MM.1S (cell line): ENCODE measurements around the gene PADI1.

ENCODE experiments used
- DNase-seq: peaks from one replicate; pipeline ENCODE4 v3.0.0-alpha.2; 2015
- H2AFZ ChIP-seq: fragments of 300-600 bp; sonication (generic); 2 replicates; pipeline ENCODE4 v1.6.0; 2016; ENCODE audit warnings: antibody characterized with exemption, low read length
- H3F3A ChIP-seq: fragments of 300-600 bp; sonication (generic); 2 replicates; pipeline ENCODE4 v1.6.1; 2016; ENCODE audit warnings: mild to moderate bottlenecking, antibody characterized with exemption, low read length, moderate library complexity, mixed read lengths; ENCODE audit not compliant: insufficient read depth
- H3K27ac ChIP-seq: fragments of 300-600 bp; sonication (generic); 2 replicates; pipeline ENCODE4 v1.5.1; 2016; ENCODE audit warnings: mild to moderate bottlenecking, low read length
- H3K27me3 ChIP-seq: fragments of 300-600 bp; sonication (generic); replicated peaks from 2 replicates; pipeline ENCODE4 v1.6.0; 2016; ENCODE audit warnings: low read length; ENCODE audit not compliant: insufficient read depth
- H3K36me3 ChIP-seq: fragments of 300-600 bp; sonication (generic); replicated peaks from 2 replicates; pipeline ENCODE4 v1.6.1; 2016; ENCODE audit warnings: mild to moderate bottlenecking, low read length, mixed read lengths; ENCODE audit not compliant: insufficient read depth
- H3K4me1 ChIP-seq: fragments of 300-600 bp; sonication (generic); 2 replicates; pipeline ENCODE4 v1.6.1; 2016; ENCODE audit warnings: low read length, mixed read lengths
- H3K4me2 ChIP-seq: fragments of 300-600 bp; sonication (generic); 2 replicates; pipeline ENCODE4 v1.6.0; 2016; ENCODE audit warnings: low read depth, low read length
- H3K4me3 ChIP-seq: fragments of 300-600 bp; sonication (generic); 2 replicates; pipeline ENCODE4 v1.5.1; 2016; ENCODE audit warnings: low read length, mixed read lengths
- H3K79me2 ChIP-seq: fragments of 300-600 bp; sonication (generic); 2 replicates; pipeline ENCODE4 v1.6.1; 2016; ENCODE audit warnings: mixed run types, low read length, mixed read lengths
- H3K9ac ChIP-seq: fragments of 300-600 bp; sonication (generic); 2 replicates; pipeline ENCODE4 v1.6.1; 2016; ENCODE audit warnings: low read length, mixed read lengths
- H3K9me2 ChIP-seq: fragments of 300-600 bp; sonication (generic); replicated peaks from 2 replicates; pipeline ENCODE4 v1.6.1; 2016; ENCODE audit warnings: mild to moderate bottlenecking, low read length, mixed read lengths; ENCODE audit not compliant: insufficient read depth
- H3K9me3 ChIP-seq: fragments of 300-600 bp; sonication (generic); replicated peaks from 2 replicates; pipeline ENCODE4 v1.6.1; 2016; ENCODE audit warnings: mild to moderate bottlenecking, low read length, mixed read lengths; ENCODE audit not compliant: insufficient read depth
- H4K20me1 ChIP-seq: fragments of 300-600 bp; sonication (generic); 2 replicates; pipeline ENCODE4 v1.6.1; 2016; ENCODE audit warnings: mild to moderate bottlenecking, low read length, moderate library complexity, mixed read lengths; ENCODE audit not compliant: insufficient read depth
- CTCF ChIP-seq: fragments of 300-600 bp; sonication (generic); IDR thresholded peaks from 2 replicates; pipeline ENCODE4 v1.5.1; 2016; ENCODE audit warnings: antibody characterized with exemption, low read length, mixed read lengths
- EZH2 ChIP-seq: fragments of 300-600 bp; sonication (generic); optimal IDR thresholded peaks from 2 replicates; pipeline ENCODE3; 2017; ENCODE audit warnings: low read depth, mild to moderate bottlenecking, antibody characterized with exemption, low read length, mixed read lengths
- EZH2phosphoT487 ChIP-seq: fragments of 300-600 bp; sonication (generic); IDR thresholded peaks from 2 replicates; pipeline ENCODE4 v1.6.1; 2018; ENCODE audit warnings: antibody characterized with exemption, low read length

PADI1 gene

DNA sequence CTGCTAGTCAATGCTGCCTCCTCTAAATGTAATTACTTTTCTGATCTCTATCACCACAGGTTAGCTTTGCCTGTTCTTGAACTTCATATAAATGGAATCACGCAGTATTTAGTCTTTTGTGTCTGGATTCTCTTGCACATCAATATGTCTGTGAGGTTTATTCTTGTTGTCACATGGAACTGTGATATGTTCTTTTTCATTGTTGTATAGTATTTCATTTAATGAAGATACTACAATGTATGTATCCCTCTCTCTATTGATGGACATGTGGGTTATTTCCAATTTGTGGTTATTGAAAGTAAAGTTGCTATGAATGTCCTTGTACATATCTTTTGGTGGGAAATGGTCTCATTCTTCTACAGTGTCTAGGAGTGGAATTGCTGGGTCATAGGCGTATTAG is 16.7 kb upstream of the PADI1 start:
- H3F3A ChIP-seq = no peaks in the 10 kb centered on the region
- no peaks in the 10 kb centered on the region for H3K36me3 ChIP-seq

DNA sequence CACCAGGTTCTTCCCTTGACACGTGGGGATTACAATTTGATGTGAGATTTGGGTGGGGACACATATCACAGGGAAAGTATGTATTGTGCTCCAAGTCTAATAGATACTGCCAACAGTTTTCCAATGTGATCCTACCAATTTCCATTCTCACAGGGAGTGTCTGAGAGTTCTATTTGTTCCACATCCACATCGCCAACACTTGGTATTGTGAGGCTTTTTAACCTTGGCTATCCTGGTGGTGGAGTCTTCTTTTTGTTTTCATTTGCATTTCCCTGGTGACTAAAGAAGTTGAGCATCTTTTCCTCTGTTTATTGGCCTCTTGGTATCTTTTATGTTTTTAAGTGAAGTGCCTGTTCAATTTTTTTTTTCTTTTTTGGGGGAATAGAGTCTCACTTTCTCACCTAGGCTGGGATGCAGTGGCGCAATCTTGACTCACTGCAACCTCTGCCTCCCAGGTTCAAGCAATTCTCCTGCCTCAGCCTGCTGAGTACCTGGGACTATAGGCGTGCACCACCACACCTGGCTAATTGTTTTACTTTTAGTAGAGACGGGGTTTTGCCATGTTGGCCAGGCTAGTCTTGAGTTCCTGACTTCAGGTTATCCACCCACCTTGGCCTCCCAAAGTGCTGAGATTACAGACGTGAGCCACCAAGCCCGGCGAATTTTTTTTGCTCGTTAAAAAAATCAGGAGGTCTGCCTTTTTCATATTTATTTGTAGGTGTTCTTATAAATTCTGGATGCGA is 15.9 kb upstream of the PADI1 start:
- H3F3A ChIP-seq = no peaks in the 10 kb centered on the region
- no peaks in the 10 kb centered on the region for H3K36me3 ChIP-seq
- no peak overlapping the region for H3K4me3 ChIP-seq
- no peak overlapping the region for H3K4me2 ChIP-seq
- DNase-seq = no peak
- TF ChIP-seq EZH2 = no peak
- TF ChIP-seq CTCF = no peak
- no peak for TF ChIP-seq EZH2phosphoT487
- H3K4me1 ChIP-seq = no peaks in the 10 kb centered on the region
- no peaks in the 10 kb centered on the region for H3K79me2 ChIP-seq
- H3K9me3 ChIP-seq = no peaks in the 10 kb centered on the region
- no peak overlapping the region for H3K9ac ChIP-seq
- H2AFZ ChIP-seq = no peak overlapping the region
- H3K9me2 ChIP-seq = no peaks in the 10 kb centered on the region
- H3K27ac ChIP-seq = no peak overlapping the region
- no peaks in the 10 kb centered on the region for H4K20me1 ChIP-seq
- peaks cover 84% of the 10 kb centered on the region for H3K27me3 ChIP-seq

More for the DNA sequence above, 16.7 kb upstream of the PADI1 start:
- Histone ChIP-seq H3K9me3 (no peaks in the 10 kb centered on the region), H3K27me3 (peaks cover 84% of the 10 kb centered on the region), H3K4me2 (no peak overlapping the region), H3K27ac (no peak overlapping the region), H3K79me2 (no peaks in the 10 kb centered on the region), H3K4me1 (no peaks in the 10 kb centered on the region), H2AFZ (no peak overlapping the region), H3K9me2 (no peaks in the 10 kb centered on the region), H3K9ac (no peak overlapping the region), H3K4me3 (no peak overlapping the region), H4K20me1 (no peaks in the 10 kb centered on the region)
- no peak for TF ChIP-seq EZH2
- no peak for TF ChIP-seq CTCF
- no peak for TF ChIP-seq EZH2phosphoT487
- DNase-seq = no peak

DNA sequence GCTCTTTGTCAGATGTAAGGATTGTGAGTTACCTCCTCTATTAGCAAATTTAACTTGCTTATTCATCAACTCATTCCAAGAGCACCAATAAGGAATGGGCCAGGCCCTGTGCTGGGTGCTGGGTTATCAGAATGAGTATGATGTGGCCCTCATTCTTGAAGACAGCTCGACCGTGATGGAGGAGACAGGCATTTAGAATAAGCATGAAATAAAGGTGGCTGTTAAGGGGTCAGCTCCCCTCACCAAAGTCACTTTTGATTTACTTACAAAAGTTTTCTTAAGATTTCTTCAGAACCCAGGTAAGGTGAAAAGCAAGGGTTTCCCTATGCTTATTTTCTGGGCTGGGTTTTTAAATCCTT is 15.3 kb upstream of the PADI1 start:
- no peak for TF ChIP-seq CTCF
- no peak for TF ChIP-seq EZH2
- TF ChIP-seq EZH2phosphoT487 = no peak
- Histone ChIP-seq H3K36me3 (no peaks in the 10 kb centered on the region), H3K4me3 (no peak overlapping the region), H3K27me3 (peaks cover 87% of the 10 kb centered on the region), H3F3A (no peaks in the 10 kb centered on the region), H3K79me2 (no peaks in the 10 kb centered on the region), H2AFZ (no peak overlapping the region), H3K9ac (no peak overlapping the region), H3K9me3 (no peaks in the 10 kb centered on the region), H4K20me1 (no peaks in the 10 kb centered on the region), H3K4me1 (no peaks in the 10 kb centered on the region), H3K9me2 (no peaks in the 10 kb centered on the region), H3K27ac (no peak overlapping the region), H3K4me2 (no peak overlapping the region)
- no peak for DNase-seq
